Upper lobe of left lung (tissue), 4 donors: Measurements from ENCODE around the gene NEURL2.

Experiments used
- EP300 ChIP-seq, 4 donors: sonication (generic); formaldehyde crosslinking; IDR thresholded peaks; one replicate each; pipeline ENCODE4 v1.5.1; 2017; ENCODE audit warnings: antibody characterized with exemption in 4 of 4, control low read depth in 2 of 4
- POLR2AphosphoS5 ChIP-seq, 2 donors: sonication (generic); formaldehyde crosslinking; IDR thresholded peaks; one replicate each; pipeline ENCODE4 v1.5.1; 2017; ENCODE audit warnings: antibody characterized with exemption in 2 of 2
- TF ChIP-seq, protein P1 (sequence below), 6 experiments: fragments of 450-650 bp in 4 of 6; fragments of 200-600 bp in 2 of 6; sonication (generic) in 2 of 6; IDR thresholded peaks; one replicate each; pipeline ENCODE4 v1.5.1; 2016 to 2019; ENCODE audit warnings: antibody characterized with exemption in 6 of 6

DNA sequence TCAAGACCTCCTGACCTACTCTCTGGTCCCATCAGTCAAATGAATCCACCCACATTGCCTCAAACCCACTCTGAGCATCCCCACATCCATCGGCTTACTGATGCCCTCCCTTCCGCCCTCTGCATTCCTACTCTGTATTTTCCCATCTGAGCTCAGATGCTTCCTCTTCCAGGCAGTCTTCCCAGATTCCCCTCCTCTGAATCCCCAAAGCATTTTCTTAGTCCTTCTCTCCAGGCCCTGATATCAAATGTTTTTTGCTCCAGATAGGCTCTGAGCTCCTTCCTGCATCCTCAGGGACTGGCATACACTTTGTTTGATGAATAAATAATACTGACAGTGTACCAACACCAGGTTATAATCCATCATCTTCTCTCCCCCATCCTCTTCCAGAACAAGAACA lies 17.1 kb upstream of the NEURL2 start:
- TF ChIP-seq, protein P1, sequence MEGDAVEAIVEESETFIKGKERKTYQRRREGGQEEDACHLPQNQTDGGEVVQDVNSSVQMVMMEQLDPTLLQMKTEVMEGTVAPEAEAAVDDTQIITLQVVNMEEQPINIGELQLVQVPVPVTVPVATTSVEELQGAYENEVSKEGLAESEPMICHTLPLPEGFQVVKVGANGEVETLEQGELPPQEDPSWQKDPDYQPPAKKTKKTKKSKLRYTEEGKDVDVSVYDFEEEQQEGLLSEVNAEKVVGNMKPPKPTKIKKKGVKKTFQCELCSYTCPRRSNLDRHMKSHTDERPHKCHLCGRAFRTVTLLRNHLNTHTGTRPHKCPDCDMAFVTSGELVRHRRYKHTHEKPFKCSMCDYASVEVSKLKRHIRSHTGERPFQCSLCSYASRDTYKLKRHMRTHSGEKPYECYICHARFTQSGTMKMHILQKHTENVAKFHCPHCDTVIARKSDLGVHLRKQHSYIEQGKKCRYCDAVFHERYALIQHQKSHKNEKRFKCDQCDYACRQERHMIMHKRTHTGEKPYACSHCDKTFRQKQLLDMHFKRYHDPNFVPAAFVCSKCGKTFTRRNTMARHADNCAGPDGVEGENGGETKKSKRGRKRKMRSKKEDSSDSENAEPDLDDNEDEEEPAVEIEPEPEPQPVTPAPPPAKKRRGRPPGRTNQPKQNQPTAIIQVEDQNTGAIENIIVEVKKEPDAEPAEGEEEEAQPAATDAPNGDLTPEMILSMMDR (IDR thresholded peaks at IDR 0.05), result no peak
- no peak for TF ChIP-seq POLR2AphosphoS5 (IDR thresholded peaks at IDR 0.05)
- TF ChIP-seq EP300 (IDR thresholded peaks at IDR 0.05), result no peak
